DND-41 (cell line): ENCODE measurements around the gene PDPN.

Source experiments
- CTCF ChIP-seq: IDR thresholded peaks from 2 replicates; pipeline ENCODE4 v1.5.1; 2012; ENCODE audit warnings: borderline replicate concordance, low read length, moderate library complexity, mild to moderate bottlenecking; ENCODE audit not compliant: poor library complexity, severe bottlenecking; ENCODE audit errors: extremely low read depth
- EZH2 ChIP-seq: IDR thresholded peaks from 3 replicates; pipeline ENCODE4 v1.6.1; 2012; ENCODE audit warnings: borderline replicate concordance, low read depth, mild to moderate bottlenecking, moderate library complexity, low read length, inconsistent platforms; ENCODE audit not compliant: severe bottlenecking

GRCh38 chr1:13622446-13622845, 38.8 kb downstream of the PDPN start:
- TF ChIP-seq CTCF (no peak), EZH2 (no peak)
